ENCODE measurements around the gene MEX3C.
A peak's percentile ranks its signal among the peaks of the same experiment; 100 is the strongest.

- peak; percentile 47 for TF ChIP-seq POLR2AphosphoS5 (IDR thresholded peaks at IDR 0.05)
- no peak for TF ChIP-seq CTCF (IDR thresholded peaks at IDR 0.05; ENCODE audit: poor library complexity, severe bottlenecking)
- TF ChIP-seq RAD21 (conservative IDR thresholded peaks at IDR 0.05): no peak
- no peak for TF ChIP-seq EZH2 (IDR thresholded peaks at IDR 0.05; ENCODE audit: borderline replicate concordance, insufficient read depth, low read length, poor library complexity, severe bottlenecking)
- no peak for TF ChIP-seq EP300 (conservative IDR thresholded peaks at IDR 0.05; ENCODE audit: poor library complexity, severe bottlenecking)
- no peak for TF ChIP-seq REST (IDR thresholded peaks at IDR 0.05; ENCODE audit: borderline replicate concordance)
Measured at GRCh38 chr18:51196811-51197660, 445 bp downstream of the MEX3C start.

Data from neural cell (in vitro differentiated cells).